IMR-90 (cell line): ENCODE results near the gene C10orf88. TPM values are rescaled to one million over a fixed set of nuclear protein-coding genes. Genes with fewer than 3 reads are reported as not detected.
A peak's percentile ranks its signal among the peaks of the same experiment; 100 is the strongest.

Source experiments
- ATAC-seq: fragments of 200-7000 bp; cut with Tn5 transposase; 2 replicates; pipeline ENCODE4 v1.9.1; 2020; ENCODE audit warnings: low read depth, mild to moderate bottlenecking, moderate library complexity
- BruUV-seq: library from RNA; stranded (reverse); fragments of 400-500 nt; replicated peaks from 2 replicates; lab custom pipeline; 2021; lab: Mats Ljungman, UMichigan
- CTCF ChIA-PET: fragments of 300-600 bp; formaldehyde crosslinking; extraction: SDS; loops from one replicate; lab custom pipeline; 2021; ENCODE audit warnings: antibody characterized with exemption; lab: Yijun Ruan, JAX
- POLR2A ChIA-PET: fragments of 300-600 bp; sonication (Branson Sonifier 250); formaldehyde crosslinking; loops from one replicate; lab custom pipeline; 2022; ENCODE audit warnings: antibody characterized with exemption; ENCODE audit not compliant: unreplicated experiment; lab: Charles Lee
- DNase-seq: peaks from one replicate; pipeline ENCODE4 v3.0.0; 2013
- H2AFZ ChIP-seq: replicated peaks from 2 replicates; pipeline ENCODE3; 2013; ENCODE audit warnings: low read length, mild to moderate bottlenecking; ENCODE audit not compliant: poor library complexity
- H2AK5ac ChIP-seq: 2 replicates; pipeline ENCODE4 v1.6.1; 2013; ENCODE audit warnings: low read depth, low read length, inconsistent platforms
- H2AK9ac ChIP-seq: replicated peaks from 2 replicates; pipeline ENCODE3; 2013; ENCODE audit warnings: mild to moderate bottlenecking, low read depth, low read length, moderate library complexity; ENCODE audit not compliant: poor library complexity
- H2BK120ac ChIP-seq: 2 replicates; pipeline ENCODE4 v1.6.1; 2013; ENCODE audit warnings: low read depth, low read length, inconsistent platforms
- H2BK15ac ChIP-seq: 3 replicates; pipeline ENCODE4 v1.6.1; 2013; ENCODE audit warnings: low read depth, low read length, inconsistent platforms
- H2BK20ac ChIP-seq: 2 replicates; pipeline ENCODE4 v1.6.1; 2013; ENCODE audit warnings: low read depth, mild to moderate bottlenecking, inconsistent platforms, low read length, moderate library complexity
- H2BK5ac ChIP-seq: 2 replicates; pipeline ENCODE4 v1.6.1; 2013; ENCODE audit warnings: mild to moderate bottlenecking, low read depth, low read length, inconsistent platforms; ENCODE audit not compliant: poor library complexity, severe bottlenecking
- H3K14ac ChIP-seq: replicated peaks from 2 replicates; pipeline ENCODE4 v1.6.1; 2013; ENCODE audit warnings: low read depth, low read length, inconsistent platforms
- H3K18ac ChIP-seq: 2 replicates; pipeline ENCODE4 v1.6.1; 2013; ENCODE audit warnings: low read depth, low read length, control low read depth
- H3K23ac ChIP-seq: 2 replicates; pipeline ENCODE4 v1.6.1; 2013; ENCODE audit warnings: low read depth, low read length, inconsistent platforms
- H3K27ac ChIP-seq: 2 replicates; pipeline ENCODE4 v1.5.1; 2013; ENCODE audit warnings: mild to moderate bottlenecking, control low read depth, low read length; ENCODE audit not compliant: insufficient read depth
- H3K27me3 ChIP-seq: 2 replicates; pipeline ENCODE4 v1.6.1; 2013; ENCODE audit warnings: low read length; ENCODE audit not compliant: control insufficient read depth, insufficient read depth
- H3K36me3 ChIP-seq: 2 replicates; pipeline ENCODE4 v1.6.1; 2013; ENCODE audit warnings: low read length, mixed read lengths; ENCODE audit not compliant: control insufficient read depth, insufficient read depth
- H3K4ac ChIP-seq: 2 replicates; pipeline ENCODE4 v1.6.1; 2013; ENCODE audit warnings: low read depth, low read length, inconsistent platforms
- H3K4me1 ChIP-seq: 2 replicates; pipeline ENCODE4 v1.6.1; 2013; ENCODE audit warnings: low read length, mixed read lengths; ENCODE audit not compliant: control insufficient read depth, insufficient read depth
- H3K4me2 ChIP-seq: 2 replicates; pipeline ENCODE4 v1.6.1; 2013; ENCODE audit warnings: low read depth, mild to moderate bottlenecking, control low read depth, low read length, moderate library complexity
- H3K4me3 ChIP-seq: 2 replicates; pipeline ENCODE4 v1.5.1; 2013; ENCODE audit warnings: low read depth, mild to moderate bottlenecking, control low read depth, low read length, moderate library complexity; ENCODE audit not compliant: insufficient read depth
- H3K56ac ChIP-seq: 2 replicates; pipeline ENCODE4 v1.6.1; 2013; ENCODE audit warnings: low read length, inconsistent platforms; ENCODE audit not compliant: insufficient read depth; ENCODE audit errors: extremely low read depth
- H3K79me1 ChIP-seq, 2 experiments: 2 replicates each; pipeline ENCODE4 v1.6.1; 2013; ENCODE audit warnings: low read length in 2 of 2, inconsistent platforms in 1 of 2, low read depth in 1 of 2
- H3K9ac ChIP-seq: 2 replicates; pipeline ENCODE4 v1.6.1; 2013; ENCODE audit warnings: low read depth, low read length, control low read depth
- H3K9me1 ChIP-seq: 2 replicates; pipeline ENCODE4 v1.6.1; 2013; ENCODE audit warnings: low read length, inconsistent platforms; ENCODE audit not compliant: insufficient read depth
- H3K9me3 ChIP-seq: 2 replicates; pipeline ENCODE4 v1.6.1; 2013; ENCODE audit warnings: low read length; ENCODE audit not compliant: control insufficient read depth, insufficient read depth
- H4K20me1 ChIP-seq: 2 replicates; pipeline ENCODE4 v1.6.1; 2013; ENCODE audit warnings: low read length, inconsistent platforms; ENCODE audit not compliant: insufficient read depth
- H4K5ac ChIP-seq: 2 replicates; pipeline ENCODE4 v1.6.1; 2013; ENCODE audit warnings: mild to moderate bottlenecking, low read depth, low read length, control low read depth
- H4K8ac ChIP-seq, 2 experiments: 2 replicates each; pipeline ENCODE4 v1.6.1; 2013; ENCODE audit warnings: low read depth in 2 of 2, low read length in 2 of 2, control low read depth in 1 of 2, inconsistent platforms in 1 of 2
- H4K91ac ChIP-seq: 2 replicates; pipeline ENCODE4 v1.6.1; 2013; ENCODE audit warnings: low read depth, low read length, inconsistent platforms; ENCODE audit not compliant: insufficient read depth
- BHLHE40 ChIP-seq: fragments of 150-350 bp; IDR thresholded peaks from 2 replicates; pipeline ENCODE4 v1.6.1; 2016; ENCODE audit warnings: mild to moderate bottlenecking, low read depth, low read length
- CEBPB ChIP-seq: IDR thresholded peaks from 2 replicates; pipeline ENCODE4 v1.6.1; 2012; ENCODE audit warnings: low read depth, low read length, improper control_type of control experiment
- CHD1 ChIP-seq: IDR thresholded peaks from 2 replicates; pipeline ENCODE4 v1.6.1; 2012; ENCODE audit warnings: low read depth, low read length, improper control_type of control experiment
- FOS ChIP-seq: fragments of 150-350 bp; IDR thresholded peaks from 2 replicates; pipeline ENCODE4 v1.6.1; 2016; ENCODE audit warnings: low read depth, low read length
- MAFK ChIP-seq: IDR thresholded peaks from 2 replicates; pipeline ENCODE4 v1.6.1; 2012; ENCODE audit warnings: low read depth, low read length, improper control_type of control experiment
- MAZ ChIP-seq: IDR thresholded peaks from 2 replicates; pipeline ENCODE4 v1.6.1; 2012; ENCODE audit warnings: low read depth, mild to moderate bottlenecking, low read length, improper control_type of control experiment, moderate library complexity, borderline replicate concordance
- MXI1 ChIP-seq: IDR thresholded peaks from 2 replicates; pipeline ENCODE4 v1.6.1; 2012; ENCODE audit warnings: low read depth, mild to moderate bottlenecking, low read length, moderate library complexity, borderline replicate concordance
- NFE2L2 ChIP-seq: fragments of 150-350 bp; IDR thresholded peaks from 2 replicates; pipeline ENCODE4 v1.6.1; 2016; ENCODE audit warnings: low read depth, mild to moderate bottlenecking, low read length
- POLR2A ChIP-seq: IDR thresholded peaks from 2 replicates; pipeline ENCODE4 v1.6.1; 2012; ENCODE audit warnings: mild to moderate bottlenecking, low read depth, low read length
- RAD21 ChIP-seq: IDR thresholded peaks from 2 replicates; pipeline ENCODE4 v1.6.1; 2012; ENCODE audit warnings: low read length, improper control_type of control experiment
- RCOR1 ChIP-seq: IDR thresholded peaks from 2 replicates; pipeline ENCODE4 v1.6.1; 2012; ENCODE audit warnings: mild to moderate bottlenecking, low read length, improper control_type of control experiment; ENCODE audit not compliant: insufficient replicate concordance
- RFX5 ChIP-seq: IDR thresholded peaks from 2 replicates; pipeline ENCODE4 v1.8.0; 2012; ENCODE audit warnings: low read depth, mild to moderate bottlenecking, low read length, moderate library complexity
- SMC3 ChIP-seq: fragments of 150-350 bp; IDR thresholded peaks from 2 replicates; pipeline ENCODE4 v1.6.1; 2016; ENCODE audit warnings: low read depth, mild to moderate bottlenecking, antibody characterized with exemption, low read length, moderate library complexity
- WGBS, 2 experiments: methylation state at CpG; one replicate each; pipeline versions ENCODE4 v1.1.5 to v1.1.7; 2013; ENCODE audit warnings: missing lambda C conversion rate in 2 of 2; ENCODE audit not compliant: insufficient read length in 1 of 2; ENCODE audit errors: extremely low coverage in 2 of 2; 5-methylcytosine and 5-hydroxymethylcytosine counted together
- dilution Hi-C: fragments of 300-500 bp; cut with HindIII; formaldehyde crosslinking; loops from one replicate; pipeline ENCODE4 v1.14.3; 2018; ENCODE audit warnings: low sequenced_read_pairs; ENCODE audit not compliant: unreplicated experiment
- in situ Hi-C: fragments of 300-500 bp; cut with MboI; formaldehyde crosslinking; loops from 3 replicates; pipeline ENCODE4 v1.14.3; 2019; ENCODE audit warnings: low sequenced_read_pairs, inconsistent platforms, mixed read lengths
- intact Hi-C: fragments of 100-400 bp; cut with micrococcal nuclease; formaldehyde crosslinking; loops from 2 replicates; pipeline ENCODE4 v1.10.0; 2022
- polyA plus RNA-seq, 3 experiments: library from polyadenylated mRNA; depleted of rRNA; stranded (reverse); fragments of >200 nt; gene quantifications; 2 replicates each; pipeline ENCODE4 v1.2.3, GENCODE V29; 2012; ENCODE audit warnings: low replicate concordance in 1 of 3
- total RNA-seq: library from RNA; depleted of rRNA; stranded (reverse); fragments of >200 nt; gene quantifications from 2 replicates; pipeline ENCODE4 v1.2.3, GENCODE V29; 2012
- TF ChIP-seq, protein P1 (sequence below): fragments of 150-350 bp; IDR thresholded peaks from 2 replicates; pipeline ENCODE4 v1.6.1; 2016; ENCODE audit warnings: low read depth, mild to moderate bottlenecking, low read length, moderate library complexity, borderline replicate concordance
- TF ChIP-seq, protein P2 (sequence below): conservative IDR thresholded peaks from 2 replicates; pipeline ENCODE4 v1.5.1; 2012; ENCODE audit warnings: mild to moderate bottlenecking, low read depth, low read length, improper control_type of control experiment

C10orf88 gene
- total and polyA plus RNA-seq, 2 of the 4 experiments (the other 2 are of a cell fraction) = 5.9 to 12.2 TPM

DNA sequence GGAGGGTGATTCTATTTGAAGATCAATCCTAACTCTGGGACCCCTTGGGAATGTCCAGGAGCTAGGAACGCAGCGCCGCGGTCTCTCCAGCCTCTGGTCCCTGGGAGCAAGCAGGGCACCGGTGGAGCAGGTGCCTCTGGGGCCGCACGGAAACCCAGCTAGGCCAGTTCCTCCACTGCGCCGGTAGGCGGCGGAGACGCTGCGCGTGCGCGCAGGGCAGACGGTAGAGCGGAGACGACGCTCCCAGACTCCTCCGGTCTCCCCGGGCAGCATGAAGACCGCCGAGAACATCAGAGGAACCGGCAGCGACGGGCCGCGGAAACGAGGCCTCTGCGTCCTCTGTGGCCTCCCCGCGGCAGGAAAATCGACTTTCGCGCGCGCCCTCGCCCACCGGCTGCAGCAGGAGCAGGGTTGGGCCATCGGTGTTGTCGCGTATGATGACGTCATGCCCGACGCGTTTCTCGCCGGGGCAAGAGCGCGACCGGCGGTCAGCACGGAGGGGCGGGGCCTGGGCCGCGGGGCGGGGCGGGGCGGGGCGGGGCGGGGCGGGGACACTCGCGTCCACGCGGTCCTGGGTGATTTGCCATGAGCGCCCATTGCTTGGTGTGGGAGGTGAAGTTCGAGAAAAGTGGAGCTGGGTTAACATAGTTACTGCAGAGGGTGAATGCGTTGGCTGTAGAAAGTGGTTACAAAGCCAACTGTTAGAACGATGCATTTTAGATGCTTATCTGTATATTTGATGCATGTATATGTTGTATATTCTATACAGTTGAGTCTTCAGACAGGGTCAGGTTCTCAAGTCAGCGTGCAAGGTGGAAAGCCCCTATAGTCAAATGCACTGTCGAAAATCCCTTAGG lies 26.4 kb upstream of the C10orf88 start, which contains the start of gene PSTK:
Gene PSTK, plus strand, starts transcription at position 193 of the 857 bp plus-strand sequence. Its CDS starts 79 bp downstream, at position 272.
- DNase-seq (peak; percentile 92), ATAC-seq (peak; percentile 98)
- Histone ChIP-seq H3K4me3 (peak within 1 kb of the TSS; percentile 83), H2AFZ (peak within 1 kb of the TSS; percentile 96), H3K4me2 (peak within 1 kb of the TSS; percentile 99), H2AK9ac (peak within 1 kb of the TSS; percentile 63), H2AK5ac (no peak within 1 kb of the TSS), H3K9me3 (no peaks in the 10 kb centered on the region), H3K9me1 (peaks cover 2% of the 10 kb centered on the region), H3K4me1 (no peaks in the 10 kb centered on the region), H4K5ac (peak within 1 kb of the TSS; percentile 95), H2BK20ac (no peak within 1 kb of the TSS), H4K8ac (peak within 1 kb of the TSS; percentile 68 to 97), H3K79me1 (no peaks in the 10 kb centered on the region), H3K56ac (no peak within 1 kb of the TSS), H2BK5ac (peak within 1 kb of the TSS; percentile 87), H3K36me3 (no peaks in the 10 kb centered on the region), H3K9ac (peak within 1 kb of the TSS; percentile 90), H3K23ac (no peak within 1 kb of the TSS; the same call in 1 of the 2 replicates), H4K91ac (peak within 1 kb of the TSS; percentile 88), H3K27me3 (no peaks in the 10 kb centered on the region), H3K14ac (no peak within 1 kb of the TSS; the same call in 1 of the 2 replicates), H3K27ac (peak within 1 kb of the TSS; percentile 90), H4K20me1 (no peaks in the 10 kb centered on the region), H2BK15ac (no peak within 1 kb of the TSS), H3K18ac (peak within 1 kb of the TSS; percentile 50; the same call in 1 of the 2 replicates), H3K4ac (peak within 1 kb of the TSS; percentile 67), H2BK120ac (peak within 1 kb of the TSS; percentile 77)
- ChIA-PET POLR2A (no interaction called here), CTCF (interaction anchor here (0.6 to 2.5 kb wide), 8 partner anchors 10 to 180 kb away, joined by 3 to 13 read pairs (median 3); no protein-coding TSS in a partner anchor)
- WGBS, 2 experiments = 1% methylated on average over 22 of the region's 73 CpGs; no CpG with 5 or more reads in 1 of the 2 experiments
- no TSS peak for BruUV-seq
- dilution Hi-C loops = no loop called here
- in situ Hi-C loops = no loop called here
- intact Hi-C loops = loop anchor here (10.0 kb wide), 1 partner anchor 336 kb away; no protein-coding TSS in a partner anchor
- TF ChIP-seq SMC3 (peak; percentile 29), CEBPB (peak; percentile 66), BHLHE40 (no peak), NFE2L2 (no peak), RFX5 (no peak), MAFK (no peak), MXI1 (peak; percentile 22; the same call in 1 of the 2 replicates), POLR2A (peak; percentile 31; the same call in 1 of the 2 replicates), FOS (peak; percentile 38; the same call in 1 of the 2 replicates), RCOR1 (peak; percentile 62), MAZ (peak; percentile 45; the same call in 1 of the 2 replicates), RAD21 (peak; percentile 37), CHD1 (no peak)
- TF ChIP-seq, protein P1, sequence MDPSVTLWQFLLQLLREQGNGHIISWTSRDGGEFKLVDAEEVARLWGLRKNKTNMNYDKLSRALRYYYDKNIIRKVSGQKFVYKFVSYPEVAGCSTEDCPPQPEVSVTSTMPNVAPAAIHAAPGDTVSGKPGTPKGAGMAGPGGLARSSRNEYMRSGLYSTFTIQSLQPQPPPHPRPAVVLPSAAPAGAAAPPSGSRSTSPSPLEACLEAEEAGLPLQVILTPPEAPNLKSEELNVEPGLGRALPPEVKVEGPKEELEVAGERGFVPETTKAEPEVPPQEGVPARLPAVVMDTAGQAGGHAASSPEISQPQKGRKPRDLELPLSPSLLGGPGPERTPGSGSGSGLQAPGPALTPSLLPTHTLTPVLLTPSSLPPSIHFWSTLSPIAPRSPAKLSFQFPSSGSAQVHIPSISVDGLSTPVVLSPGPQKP = no peak
- TF ChIP-seq, protein P2, sequence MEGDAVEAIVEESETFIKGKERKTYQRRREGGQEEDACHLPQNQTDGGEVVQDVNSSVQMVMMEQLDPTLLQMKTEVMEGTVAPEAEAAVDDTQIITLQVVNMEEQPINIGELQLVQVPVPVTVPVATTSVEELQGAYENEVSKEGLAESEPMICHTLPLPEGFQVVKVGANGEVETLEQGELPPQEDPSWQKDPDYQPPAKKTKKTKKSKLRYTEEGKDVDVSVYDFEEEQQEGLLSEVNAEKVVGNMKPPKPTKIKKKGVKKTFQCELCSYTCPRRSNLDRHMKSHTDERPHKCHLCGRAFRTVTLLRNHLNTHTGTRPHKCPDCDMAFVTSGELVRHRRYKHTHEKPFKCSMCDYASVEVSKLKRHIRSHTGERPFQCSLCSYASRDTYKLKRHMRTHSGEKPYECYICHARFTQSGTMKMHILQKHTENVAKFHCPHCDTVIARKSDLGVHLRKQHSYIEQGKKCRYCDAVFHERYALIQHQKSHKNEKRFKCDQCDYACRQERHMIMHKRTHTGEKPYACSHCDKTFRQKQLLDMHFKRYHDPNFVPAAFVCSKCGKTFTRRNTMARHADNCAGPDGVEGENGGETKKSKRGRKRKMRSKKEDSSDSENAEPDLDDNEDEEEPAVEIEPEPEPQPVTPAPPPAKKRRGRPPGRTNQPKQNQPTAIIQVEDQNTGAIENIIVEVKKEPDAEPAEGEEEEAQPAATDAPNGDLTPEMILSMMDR = peak; percentile 90
